ENCODE data around the gene CD59.
A peak's percentile ranks its signal among the peaks of the same experiment; 100 is the strongest.
"Not testable (repeated sequence)": the region's sequence is repeated elsewhere in the genome, so short reads cannot be mapped to it uniquely, and the experiment has no call there.

CD59 gene

DNA sequence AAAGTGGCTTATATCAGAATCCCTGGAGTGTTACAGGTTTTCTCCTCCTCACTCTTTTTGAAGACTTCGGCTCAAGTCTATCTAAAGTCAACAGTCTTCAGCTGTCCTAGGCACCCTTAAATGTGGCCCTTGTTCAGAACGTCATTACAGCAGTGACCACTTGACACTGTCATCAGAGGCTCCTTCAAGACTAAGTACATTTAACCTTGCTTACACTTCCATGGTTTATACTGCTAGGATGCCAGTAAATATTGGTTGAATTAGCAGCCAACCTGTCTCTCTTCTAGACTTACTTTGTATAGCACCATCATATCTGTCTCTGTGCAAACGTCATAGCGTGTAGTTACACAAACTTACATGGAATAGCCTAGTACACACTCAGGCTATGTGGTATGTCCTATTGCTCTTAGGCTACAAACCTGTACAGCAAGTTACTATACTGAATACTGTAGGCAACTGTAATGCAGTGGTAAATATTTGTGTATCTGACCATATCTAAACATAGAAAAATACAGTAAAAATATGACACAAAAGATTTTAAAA lies 22.3 kb downstream of the CD59 start:
- no peaks in the 10 kb centered on the region for H3K9me3 ChIP-seq
- no peak overlapping the region for H3K4me3 ChIP-seq
- H3K27me3 ChIP-seq (ENCODE audit: low read depth): no peaks in the 10 kb centered on the region
- no peak for DNase-seq (ENCODE audit: low spot score in 2 of 2)
- H3K4me1 ChIP-seq: no peaks in the 10 kb centered on the region
- in situ Hi-C loops (cut with MboI; ENCODE audit: low sequenced_read_pairs): no loop called here
- peaks cover 48% of the 10 kb centered on the region for H3K36me3 ChIP-seq (replicated peaks)

DNA sequence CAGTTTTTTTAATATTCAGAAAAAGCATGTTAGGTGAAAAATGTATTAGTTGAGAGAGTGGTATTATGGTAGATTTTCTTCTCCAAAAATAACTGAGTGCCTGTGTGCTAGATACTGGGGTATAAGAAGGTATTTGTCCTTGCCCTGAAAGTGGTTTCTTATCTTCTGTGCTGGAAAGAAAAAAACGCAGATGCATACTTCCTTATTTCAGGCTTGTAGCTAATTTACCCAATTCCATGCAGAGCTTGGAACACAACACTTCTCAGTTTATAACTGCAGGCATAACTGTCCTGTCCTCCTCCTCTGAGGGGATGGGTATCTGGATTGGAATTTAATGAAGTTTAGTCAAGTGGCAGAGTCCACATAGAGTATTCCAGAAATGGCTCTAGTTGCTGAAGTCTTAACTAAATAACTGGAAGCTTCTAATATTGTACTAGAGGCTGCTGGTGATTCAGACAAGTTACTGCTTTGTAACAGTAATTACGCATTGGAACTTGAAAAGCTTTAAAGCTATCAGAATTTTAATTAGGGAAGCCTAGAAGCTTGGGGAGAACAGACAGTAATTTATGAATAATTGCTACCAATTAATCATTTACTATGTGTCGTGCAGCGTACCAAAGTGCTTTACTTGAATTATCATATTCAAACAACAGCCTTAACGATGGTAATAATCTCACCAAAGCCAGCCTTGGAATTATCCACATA lies 22.9 kb downstream of the CD59 start:
- H3K4me3 ChIP-seq: no peak overlapping the region
- H3K9me3 ChIP-seq: no peaks in the 10 kb centered on the region
- no peaks in the 10 kb centered on the region for H3K4me1 ChIP-seq
- peaks cover 53% of the 10 kb centered on the region for H3K36me3 ChIP-seq (replicated peaks)
- H3K27me3 ChIP-seq (ENCODE audit: low read depth): no peaks in the 10 kb centered on the region
- no peak for DNase-seq (ENCODE audit: low spot score in 2 of 2)
- in situ Hi-C loops (cut with MboI; ENCODE audit: low sequenced_read_pairs): no loop called here

DNA sequence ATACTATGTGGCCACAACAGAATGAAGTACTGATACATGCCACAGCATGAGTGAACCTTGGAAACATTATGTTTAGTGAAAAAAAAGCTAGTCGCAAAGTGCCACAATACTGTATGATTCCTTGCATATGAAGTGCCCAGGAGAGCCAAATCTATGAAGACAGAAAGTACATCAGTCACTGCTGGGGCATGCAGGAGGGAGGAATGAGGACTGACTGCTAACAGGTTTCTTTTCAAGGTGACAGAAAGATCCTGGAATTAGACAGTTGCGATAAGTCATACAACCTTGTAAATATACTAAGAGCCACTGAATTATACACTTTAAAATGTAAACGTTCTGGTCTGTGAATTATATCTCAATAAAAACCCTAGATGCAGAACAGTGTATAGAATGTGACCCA lies 23.8 kb downstream of the CD59 start:
- Histone ChIP-seq H3K36me3 (replicated peaks) (peaks cover 54% of the 10 kb centered on the region), H3K4me3 (no peak overlapping the region), H3K9me3 (no peaks in the 10 kb centered on the region), H3K4me1 (no peaks in the 10 kb centered on the region), H3K27me3 (ENCODE audit: low read depth) (no peaks in the 10 kb centered on the region)
- in situ Hi-C loops (cut with MboI; ENCODE audit: low sequenced_read_pairs): no loop called here
- no peak for DNase-seq (ENCODE audit: low spot score in 2 of 2)

DNA sequence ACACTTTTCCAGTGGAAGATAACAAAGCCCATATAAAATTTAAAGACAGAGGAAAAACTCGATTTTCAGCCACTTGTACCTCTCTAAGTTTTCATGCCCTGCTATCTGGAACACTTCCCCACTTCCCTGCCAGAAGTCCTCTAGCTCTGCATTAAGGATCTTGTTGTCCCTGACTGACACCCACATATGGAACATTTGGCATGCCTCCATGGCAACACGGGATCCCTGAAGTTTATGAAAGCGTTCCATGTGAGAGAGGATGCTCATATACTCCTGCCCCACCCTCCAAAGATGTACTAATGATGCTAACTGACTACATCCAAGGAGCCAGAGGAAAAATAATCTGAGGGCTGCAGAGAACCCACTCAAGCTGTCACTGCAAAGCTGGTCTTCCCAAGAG lies 26.8 kb downstream of the CD59 start:
- Histone ChIP-seq H3K4me1 (no peaks in the 10 kb centered on the region), H3K27me3 (ENCODE audit: low read depth) (no peaks in the 10 kb centered on the region), H3K9me3 (no peaks in the 10 kb centered on the region), H3K4me3 (no peak overlapping the region), H3K36me3 (replicated peaks) (peaks cover 39% of the 10 kb centered on the region)
- DNase-seq (ENCODE audit: low spot score in 2 of 2): no peak
- in situ Hi-C loops (cut with MboI; ENCODE audit: low sequenced_read_pairs): no loop called here

DNA sequence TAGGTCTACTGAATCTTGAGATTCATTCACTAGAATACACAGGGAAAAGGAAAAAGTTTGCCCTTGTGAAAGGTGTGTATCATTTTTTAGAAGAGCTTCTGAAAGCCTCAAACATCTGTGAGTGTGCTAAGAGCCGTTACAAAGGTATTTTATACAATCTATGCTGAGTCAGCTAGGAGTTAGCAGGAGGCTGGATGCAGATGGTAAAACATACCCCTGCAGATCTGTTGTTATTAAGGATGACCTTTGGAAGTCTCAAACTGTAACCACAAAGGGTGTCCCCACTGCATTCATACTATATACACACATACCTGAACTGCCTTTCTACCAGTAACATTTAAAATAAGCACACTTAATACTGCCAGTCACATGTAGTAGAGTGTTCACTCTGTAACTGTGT lies 27.2 kb downstream of the CD59 start:
- Histone ChIP-seq H3K9me3 (no peaks in the 10 kb centered on the region), H3K27me3 (ENCODE audit: low read depth) (no peaks in the 10 kb centered on the region), H3K36me3 (replicated peaks) (peaks cover 37% of the 10 kb centered on the region), H3K4me1 (no peaks in the 10 kb centered on the region), H3K4me3 (no peak overlapping the region)
- no peak for DNase-seq (ENCODE audit: low spot score in 2 of 2)
- in situ Hi-C loops (cut with MboI; ENCODE audit: low sequenced_read_pairs): no loop called here

DNA sequence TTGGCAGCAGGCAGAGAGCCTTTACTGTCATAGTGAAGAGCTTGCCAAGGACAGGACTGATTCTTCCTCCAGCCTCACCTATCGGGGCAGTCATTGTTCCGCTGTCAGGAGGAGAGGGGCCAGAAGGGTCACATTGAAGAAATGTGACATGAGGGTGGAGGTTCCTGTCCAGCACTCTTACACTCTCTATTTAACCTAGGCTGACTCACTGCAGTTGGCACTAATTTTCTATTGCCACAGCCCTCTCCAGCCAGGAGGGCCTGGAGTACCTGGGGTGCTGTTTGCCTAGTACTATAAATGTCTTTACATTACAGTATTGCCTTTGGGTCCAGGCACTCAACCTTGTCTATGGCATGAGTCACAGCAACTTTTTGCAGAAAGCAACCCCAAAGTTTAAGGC lies 28.4 kb downstream of the CD59 start:
- in situ Hi-C loops (cut with MboI; ENCODE audit: low sequenced_read_pairs); H3K27me3 ChIP-seq (ENCODE audit: low read depth); H3K9me3 ChIP-seq; H3K4me3 ChIP-seq; DNase-seq (ENCODE audit: low spot score in 2 of 2); H3K4me1 ChIP-seq: not testable (repeated sequence)
- peaks cover 27% of the 10 kb centered on the region for H3K36me3 ChIP-seq (replicated peaks)

DNA sequence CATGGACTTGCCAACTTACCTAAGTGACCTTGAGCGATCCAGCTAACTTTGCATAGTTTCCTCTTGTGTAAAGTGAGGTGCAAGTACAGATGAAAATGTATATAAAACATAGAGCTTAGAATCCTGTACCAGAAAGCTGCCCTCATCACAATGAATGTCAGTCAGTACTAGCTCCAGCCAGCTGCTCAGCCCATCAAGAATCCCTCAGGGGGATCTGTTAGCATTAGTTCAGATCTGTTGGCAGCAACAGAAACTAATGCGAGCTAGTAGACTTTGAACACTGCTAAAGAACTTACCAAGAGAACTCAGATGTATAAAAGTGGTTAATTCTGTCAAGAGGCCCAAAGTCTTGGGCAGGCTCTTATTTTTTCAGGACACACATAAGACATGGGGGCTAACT lies 29.3 kb downstream of the CD59 start:
- no peaks in the 10 kb centered on the region for H3K9me3 ChIP-seq
- H3K36me3 ChIP-seq (replicated peaks): peaks cover 22% of the 10 kb centered on the region
- no peak overlapping the region for H3K4me3 ChIP-seq
- DNase-seq (ENCODE audit: low spot score in 2 of 2): no peak
- no peaks in the 10 kb centered on the region for H3K4me1 ChIP-seq
- in situ Hi-C loops (cut with MboI; ENCODE audit: low sequenced_read_pairs): no loop called here
- no peaks in the 10 kb centered on the region for H3K27me3 ChIP-seq (ENCODE audit: low read depth)

- Histone ChIP-seq H3K4me1 (no peaks in the 10 kb centered on the region), H3K36me3 (replicated peaks) (peaks cover 22% of the 10 kb centered on the region), H3K27me3 (ENCODE audit: low read depth) (no peaks in the 10 kb centered on the region), H3K9me3 (no peaks in the 10 kb centered on the region), H3K4me3 (no peak overlapping the region)
- in situ Hi-C loops (cut with MboI; ENCODE audit: low sequenced_read_pairs): no loop called here
- no peak for DNase-seq (ENCODE audit: low spot score in 2 of 2)
Observed at GRCh38 chr11:33706546-33706945, 29.7 kb downstream of the CD59 start.

DNA sequence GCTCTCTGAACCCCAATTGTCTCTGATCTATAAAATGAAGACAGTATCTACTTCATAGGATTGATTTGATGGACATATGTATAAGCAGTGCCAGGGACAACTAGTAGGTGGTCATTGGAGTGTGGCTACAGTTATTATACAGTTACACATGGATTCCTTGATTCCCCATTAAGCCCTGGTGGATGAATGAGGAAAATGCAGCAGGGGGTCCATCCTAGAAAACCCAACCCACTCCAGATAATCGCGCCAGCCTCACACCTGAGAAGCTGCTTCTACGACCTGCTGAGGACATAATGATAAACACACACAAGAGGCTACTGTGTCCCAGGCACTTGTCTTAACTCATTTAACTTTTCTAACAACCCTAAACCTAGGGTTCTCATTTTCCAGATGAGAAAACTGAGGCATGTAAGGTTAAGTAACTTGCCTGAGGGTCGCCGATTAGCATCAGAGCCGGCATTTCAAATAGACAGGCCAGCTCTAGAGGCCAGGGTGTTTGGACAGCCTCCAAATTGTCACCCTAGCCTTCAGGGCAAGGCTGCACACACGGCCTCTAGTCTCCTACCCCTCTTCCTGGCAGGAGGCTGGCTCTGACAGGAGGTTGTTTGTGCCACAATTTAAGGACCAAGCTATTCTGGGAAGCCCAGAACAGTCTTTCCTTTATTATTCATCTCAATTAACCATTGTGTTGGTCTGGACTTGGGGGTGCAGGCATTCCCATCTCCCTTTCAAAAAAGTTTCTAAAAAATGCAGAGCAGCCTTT lies 31.8 kb downstream of the CD59 start:
- Histone ChIP-seq H3K9me3 (no peaks in the 10 kb centered on the region), H3K4me3 (no peak overlapping the region), H3K27me3 (ENCODE audit: low read depth) (no peaks in the 10 kb centered on the region), H3K36me3 (replicated peaks) (peaks cover 12% of the 10 kb centered on the region), H3K4me1 (peaks cover 4% of the 10 kb centered on the region)
- in situ Hi-C loops (cut with MboI; ENCODE audit: low sequenced_read_pairs): no loop called here
- no peak for DNase-seq (ENCODE audit: low spot score in 2 of 2)

DNA sequence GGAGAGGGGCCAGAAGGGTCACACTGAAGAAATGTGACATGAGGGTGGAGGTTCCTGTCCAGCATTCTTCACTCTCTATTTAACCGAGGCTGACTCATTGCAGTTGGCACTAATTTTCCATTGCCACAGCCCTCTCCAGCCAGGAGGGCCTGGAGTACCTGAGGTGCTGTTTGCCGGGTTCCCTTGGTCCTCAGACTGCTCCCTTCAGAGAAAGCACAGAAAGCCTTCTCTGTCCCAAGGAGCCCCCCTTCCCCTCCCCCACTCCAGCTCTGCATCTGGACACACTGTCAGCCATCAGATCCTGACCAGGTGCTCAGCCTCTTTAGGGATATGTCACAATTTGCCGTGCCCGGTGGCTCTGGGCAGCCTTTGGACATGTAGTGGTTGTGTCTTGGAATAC lies 32.4 kb downstream of the CD59 start:
- H3K36me3 ChIP-seq (replicated peaks): peaks cover 6% of the 10 kb centered on the region
- in situ Hi-C loops (cut with MboI; ENCODE audit: low sequenced_read_pairs): no loop called here
- H3K4me1 ChIP-seq: peaks cover 4% of the 10 kb centered on the region
- H3K9me3 ChIP-seq: no peaks in the 10 kb centered on the region
- no peak overlapping the region for H3K4me3 ChIP-seq
- no peak for DNase-seq (ENCODE audit: low spot score in 2 of 2)
- H3K27me3 ChIP-seq (ENCODE audit: low read depth): no peaks in the 10 kb centered on the region

DNA sequence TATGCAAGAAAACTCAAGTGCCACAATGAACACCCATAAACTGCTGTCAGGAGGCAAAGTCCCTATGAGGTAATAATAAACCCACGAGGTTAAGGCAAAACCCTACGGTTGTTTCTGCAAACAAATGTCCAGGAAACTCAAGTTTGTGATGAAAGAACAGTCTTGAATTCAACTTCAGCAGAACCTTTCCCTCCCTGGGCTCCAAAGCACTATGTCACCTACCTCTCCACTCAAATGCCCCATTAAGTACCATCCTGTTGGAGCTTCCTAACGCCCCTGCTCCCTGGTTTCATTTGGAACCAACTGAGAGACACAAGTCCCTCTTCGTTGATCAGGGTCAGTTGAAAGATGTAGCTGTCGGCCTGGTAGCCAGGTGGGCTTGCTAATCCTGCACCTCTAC lies 33.0 kb downstream of the CD59 start:
- Histone ChIP-seq H3K4me3 (no peak overlapping the region), H3K27me3 (ENCODE audit: low read depth) (no peaks in the 10 kb centered on the region), H3K36me3 (replicated peaks) (peaks cover 3% of the 10 kb centered on the region; the same call in 1 of the 2 replicates), H3K9me3 (no peaks in the 10 kb centered on the region), H3K4me1 (peaks cover 4% of the 10 kb centered on the region)
- no peak for DNase-seq (ENCODE audit: low spot score in 2 of 2)
- in situ Hi-C loops (cut with MboI; ENCODE audit: low sequenced_read_pairs): no loop called here

GRCh38 chr11:33701302-33702230 lies 34.7 kb downstream of the CD59 start:
- H3K4me1 ChIP-seq: peaks cover 4% of the 10 kb centered on the region
- peak overlapping the region; percentile 57 for H3K4me3 ChIP-seq
- DNase-seq (ENCODE audit: low spot score in 2 of 2): no peak
- no peaks in the 10 kb centered on the region for H3K9me3 ChIP-seq
- in situ Hi-C loops (cut with MboI; ENCODE audit: low sequenced_read_pairs): no loop called here
- H3K36me3 ChIP-seq (replicated peaks): no peaks in the 10 kb centered on the region
- no peaks in the 10 kb centered on the region for H3K27me3 ChIP-seq (ENCODE audit: low read depth)

- no peaks in the 10 kb centered on the region for H3K27me3 ChIP-seq (ENCODE audit: low read depth)
- H3K4me1 ChIP-seq: peaks cover 4% of the 10 kb centered on the region
- no peaks in the 10 kb centered on the region for H3K9me3 ChIP-seq
- H3K36me3 ChIP-seq (replicated peaks): no peaks in the 10 kb centered on the region
- peak; percentile 88 to 98 for DNase-seq (ENCODE audit: low spot score in 2 of 2)
- in situ Hi-C loops (cut with MboI; ENCODE audit: low sequenced_read_pairs): no loop called here
- H3K4me3 ChIP-seq: peak within 1 kb of the TSS; percentile 57
Observed at GRCh38 chr11:33700502-33701271, 35.5 kb downstream of the CD59 start, which contains the start of gene C11orf91. C11orf91 (minus strand) TSS chr11:33700826; CDS start chr11:33700740, 86 bp downstream.
